ENCODE results near the gene KCNQ5. TPM values are rescaled to one million over a fixed set of nuclear protein-coding genes. Genes with fewer than 3 reads are reported as not detected.

The KCNQ5 gene
- total RNA-seq, 2 donors from 2014 or later, result 1.3 to 8.5 TPM

DNA sequence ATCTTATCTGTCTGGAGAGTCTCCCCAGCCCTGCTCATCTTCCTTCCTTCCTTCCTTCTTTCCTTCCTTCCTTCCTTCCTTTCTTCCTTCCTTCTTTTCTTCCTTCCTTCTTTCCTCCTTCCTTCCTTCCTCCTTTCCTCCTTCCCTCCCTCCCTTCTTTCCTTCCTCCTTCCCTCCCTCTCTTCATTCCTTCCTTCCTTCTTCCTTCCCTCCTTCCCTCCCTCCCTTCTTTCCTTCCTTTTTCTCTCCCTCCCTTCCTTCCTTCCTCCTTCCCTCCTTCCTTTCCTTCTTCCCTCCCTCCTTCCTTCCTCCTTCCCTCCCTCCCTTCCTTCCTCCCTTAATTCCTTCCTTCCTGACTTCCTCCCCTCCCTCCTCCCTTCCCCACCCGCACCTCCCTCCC lies 319.4 kb downstream of the KCNQ5 start:
- Mint-ChIP-seq H3K27ac (no peak overlapping the region), H3K4me1 (no peaks in the 10 kb centered on the region), H3K9me3 (no peaks in the 10 kb centered on the region), H3K4me3 (no peak overlapping the region), H3K27me3 (no peaks in the 10 kb centered on the region), H3K36me3 (ENCODE audit: low read depth) (no peaks in the 10 kb centered on the region)
- no peak for ATAC-seq (replicated peaks)

DNA sequence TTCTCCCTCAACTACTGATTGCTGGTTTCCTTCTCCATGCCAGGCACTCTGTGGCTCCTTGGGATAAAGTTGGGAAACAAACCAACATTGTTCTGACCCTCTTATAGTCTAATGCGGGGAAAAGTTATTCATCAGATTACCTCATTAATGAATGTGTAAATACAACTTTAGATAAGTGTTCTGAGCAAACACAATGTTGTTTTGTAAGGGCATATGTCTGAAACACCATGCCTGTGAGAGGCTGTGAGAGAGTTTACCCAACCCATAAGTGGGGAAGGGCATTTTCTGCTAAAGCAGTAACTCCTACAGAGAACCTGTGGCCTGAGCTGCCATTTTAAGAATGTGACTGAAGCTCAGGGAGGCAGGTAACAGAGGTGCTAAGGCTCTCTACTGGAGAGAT lies 319.9 kb downstream of the KCNQ5 start:
- H3K36me3 Mint-ChIP-seq (ENCODE audit: low read depth), result no peaks in the 10 kb centered on the region
- no peak overlapping the region for H3K4me3 Mint-ChIP-seq
- H3K4me1 Mint-ChIP-seq, result no peaks in the 10 kb centered on the region
- H3K9me3 Mint-ChIP-seq, result no peaks in the 10 kb centered on the region
- no peak overlapping the region for H3K27ac Mint-ChIP-seq
- ATAC-seq (replicated peaks), result no peak
- no peaks in the 10 kb centered on the region for H3K27me3 Mint-ChIP-seq

DNA sequence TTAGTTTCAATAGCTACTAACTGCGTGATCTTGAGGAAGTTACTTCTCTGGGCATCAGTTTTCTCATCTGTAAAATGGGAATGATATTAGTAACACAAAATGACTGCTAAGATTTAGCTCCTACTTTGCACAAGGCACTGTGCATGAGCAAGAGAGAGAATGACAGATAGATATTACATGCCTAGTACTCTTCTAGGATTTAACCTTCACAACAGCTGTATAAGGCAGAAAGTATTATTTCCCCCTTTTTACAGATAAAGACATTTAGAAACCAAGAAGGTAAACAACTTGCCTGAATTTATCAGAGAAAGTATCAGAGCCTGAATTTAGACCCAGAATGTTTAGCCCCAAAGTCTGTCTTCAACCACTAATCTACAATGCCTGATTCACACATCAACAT lies 321.8 kb downstream of the KCNQ5 start:
- H3K27ac Mint-ChIP-seq, result no peak overlapping the region
- no peak overlapping the region for H3K4me3 Mint-ChIP-seq
- no peaks in the 10 kb centered on the region for H3K27me3 Mint-ChIP-seq
- ATAC-seq (replicated peaks), result no peak
- H3K36me3 Mint-ChIP-seq (ENCODE audit: low read depth), result no peaks in the 10 kb centered on the region
- no peaks in the 10 kb centered on the region for H3K4me1 Mint-ChIP-seq
- H3K9me3 Mint-ChIP-seq, result no peaks in the 10 kb centered on the region

DNA sequence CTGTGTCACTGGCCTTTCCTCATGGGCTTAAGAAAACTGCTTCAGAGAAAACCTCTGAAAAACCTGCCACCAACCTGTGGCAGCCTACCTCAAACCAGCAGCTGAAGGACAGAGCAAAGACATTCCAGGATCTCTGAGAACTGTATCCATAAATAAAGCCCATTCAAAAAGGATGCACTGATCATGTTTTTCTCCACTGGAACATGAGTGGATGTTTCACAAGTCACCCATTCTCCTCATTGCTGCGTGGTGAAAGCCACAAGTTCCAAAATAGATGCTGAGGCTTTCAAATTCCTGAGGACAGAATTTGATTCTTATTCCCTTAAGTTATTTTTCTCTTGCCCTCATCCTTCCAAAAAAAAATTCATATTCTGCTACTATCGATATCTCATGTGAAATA lies 322.8 kb downstream of the KCNQ5 start:
- Mint-ChIP-seq H3K9me3 (no peaks in the 10 kb centered on the region), H3K4me1 (no peaks in the 10 kb centered on the region), H3K36me3 (ENCODE audit: low read depth) (no peaks in the 10 kb centered on the region), H3K27me3 (no peaks in the 10 kb centered on the region), H3K27ac (no peak overlapping the region), H3K4me3 (no peak overlapping the region)
- ATAC-seq (replicated peaks), result no peak

DNA sequence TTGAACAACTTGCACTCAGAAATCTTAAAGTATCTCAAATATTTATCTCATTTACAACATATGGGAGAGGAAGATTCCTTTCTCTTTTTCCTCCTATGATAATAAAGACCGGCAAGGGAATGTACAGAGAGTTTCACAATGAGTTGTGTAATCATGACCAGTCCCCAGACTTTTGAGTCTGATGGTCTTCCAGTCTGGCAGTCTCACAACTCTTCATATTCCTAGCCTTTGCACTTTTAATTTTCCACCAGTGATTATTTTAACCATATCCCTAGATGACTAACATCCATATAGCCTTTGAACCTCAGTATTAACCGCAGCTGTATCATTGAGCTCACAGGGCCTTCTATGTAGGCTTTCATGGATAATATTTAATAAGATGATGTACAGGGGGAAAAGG lies 324.9 kb downstream of the KCNQ5 start:
- no peaks in the 10 kb centered on the region for H3K36me3 Mint-ChIP-seq (ENCODE audit: low read depth)
- H3K4me1 Mint-ChIP-seq, result no peaks in the 10 kb centered on the region
- ATAC-seq (replicated peaks), result no peak
- H3K9me3 Mint-ChIP-seq, result no peaks in the 10 kb centered on the region
- H3K4me3 Mint-ChIP-seq, result no peak overlapping the region
- H3K27me3 Mint-ChIP-seq, result no peaks in the 10 kb centered on the region
- no peak overlapping the region for H3K27ac Mint-ChIP-seq

DNA sequence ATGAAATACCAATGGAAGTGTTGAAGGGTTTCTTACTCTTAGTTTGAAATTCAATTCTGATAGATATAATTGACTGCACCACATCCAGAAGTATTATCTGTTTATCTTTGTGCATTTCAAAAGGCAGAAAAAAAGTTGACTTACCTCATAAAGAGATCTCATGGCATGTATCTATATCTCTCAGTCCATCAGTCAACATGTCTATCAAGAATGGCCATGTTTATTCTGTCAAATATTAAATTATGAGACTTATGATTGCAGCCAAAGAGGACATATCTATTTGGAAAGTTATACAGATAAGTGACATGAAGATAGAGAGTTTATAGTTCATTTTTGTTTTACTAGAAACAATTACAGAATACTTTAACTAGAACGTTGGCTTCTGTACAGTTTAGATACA lies 325.7 kb downstream of the KCNQ5 start:
- H3K36me3 Mint-ChIP-seq (ENCODE audit: low read depth), result no peaks in the 10 kb centered on the region
- no peak for ATAC-seq (replicated peaks)
- no peak overlapping the region for H3K27ac Mint-ChIP-seq
- no peaks in the 10 kb centered on the region for H3K4me1 Mint-ChIP-seq
- no peak overlapping the region for H3K4me3 Mint-ChIP-seq
- H3K9me3 Mint-ChIP-seq, result no peaks in the 10 kb centered on the region
- no peaks in the 10 kb centered on the region for H3K27me3 Mint-ChIP-seq

DNA sequence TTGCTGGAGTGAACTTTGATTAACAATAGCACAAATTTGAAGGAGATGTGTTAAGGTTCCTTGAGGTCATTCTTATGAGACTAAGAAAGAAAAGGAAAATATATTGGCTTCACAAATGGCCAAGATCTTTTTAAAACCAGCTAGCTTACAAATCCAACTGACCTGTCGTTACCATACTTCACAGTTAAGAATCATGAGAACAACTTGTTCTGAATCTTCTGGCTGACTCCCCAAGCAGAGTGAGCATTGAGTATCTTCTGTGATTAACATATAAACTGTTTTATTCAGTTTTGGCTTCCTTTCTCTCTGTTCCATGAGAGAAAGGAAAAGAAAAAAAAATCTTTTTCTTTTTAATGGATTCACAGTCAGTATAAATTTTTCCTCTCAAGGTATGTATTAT lies 326.3 kb downstream of the KCNQ5 start:
- Mint-ChIP-seq H3K4me3 (no peak overlapping the region), H3K36me3 (ENCODE audit: low read depth) (no peaks in the 10 kb centered on the region), H3K4me1 (no peaks in the 10 kb centered on the region), H3K27me3 (no peaks in the 10 kb centered on the region), H3K9me3 (no peaks in the 10 kb centered on the region), H3K27ac (no peak overlapping the region)
- ATAC-seq (replicated peaks), result no peak

DNA sequence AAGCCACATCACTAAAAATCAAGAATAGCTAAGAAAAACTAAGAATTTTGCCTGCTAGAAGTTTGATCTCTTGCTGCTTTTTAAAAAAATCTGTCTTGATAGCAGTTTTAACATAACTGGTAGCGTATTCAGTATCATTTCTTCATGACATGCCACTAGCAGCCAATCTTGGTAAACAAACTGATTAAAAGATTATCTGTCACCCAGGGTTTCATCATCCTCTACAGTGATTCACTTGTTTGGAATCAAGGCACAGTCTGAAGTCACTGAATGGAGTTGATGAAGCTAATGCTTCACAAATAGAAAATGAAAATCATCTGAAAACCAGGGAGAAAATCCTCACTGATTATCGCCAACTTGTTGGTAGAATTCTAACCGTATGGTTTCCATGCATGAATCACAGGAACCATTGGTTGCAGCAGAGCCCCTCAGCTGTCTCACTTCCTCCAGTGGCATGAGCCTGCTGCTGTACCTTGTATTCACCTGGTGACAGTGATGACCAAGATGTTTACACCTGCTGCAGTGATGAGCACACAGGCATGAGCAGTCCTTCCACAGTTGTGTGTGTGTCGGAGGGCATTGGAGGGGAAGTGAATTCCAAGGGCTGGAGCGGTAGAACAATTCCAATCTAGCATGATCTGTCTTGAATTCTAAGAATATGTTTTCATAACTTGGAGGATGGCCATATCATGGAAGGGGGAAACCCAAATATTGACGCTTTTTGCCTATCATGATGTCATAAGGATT lies 328.4 kb downstream of the KCNQ5 start:
- H3K4me1 Mint-ChIP-seq, result no peaks in the 10 kb centered on the region
- no peaks in the 10 kb centered on the region for H3K9me3 Mint-ChIP-seq
- H3K36me3 Mint-ChIP-seq (ENCODE audit: low read depth), result no peaks in the 10 kb centered on the region
- ATAC-seq (replicated peaks), result no peak
- no peak overlapping the region for H3K4me3 Mint-ChIP-seq
- H3K27ac Mint-ChIP-seq, result no peak overlapping the region
- H3K27me3 Mint-ChIP-seq, result no peaks in the 10 kb centered on the region

DNA sequence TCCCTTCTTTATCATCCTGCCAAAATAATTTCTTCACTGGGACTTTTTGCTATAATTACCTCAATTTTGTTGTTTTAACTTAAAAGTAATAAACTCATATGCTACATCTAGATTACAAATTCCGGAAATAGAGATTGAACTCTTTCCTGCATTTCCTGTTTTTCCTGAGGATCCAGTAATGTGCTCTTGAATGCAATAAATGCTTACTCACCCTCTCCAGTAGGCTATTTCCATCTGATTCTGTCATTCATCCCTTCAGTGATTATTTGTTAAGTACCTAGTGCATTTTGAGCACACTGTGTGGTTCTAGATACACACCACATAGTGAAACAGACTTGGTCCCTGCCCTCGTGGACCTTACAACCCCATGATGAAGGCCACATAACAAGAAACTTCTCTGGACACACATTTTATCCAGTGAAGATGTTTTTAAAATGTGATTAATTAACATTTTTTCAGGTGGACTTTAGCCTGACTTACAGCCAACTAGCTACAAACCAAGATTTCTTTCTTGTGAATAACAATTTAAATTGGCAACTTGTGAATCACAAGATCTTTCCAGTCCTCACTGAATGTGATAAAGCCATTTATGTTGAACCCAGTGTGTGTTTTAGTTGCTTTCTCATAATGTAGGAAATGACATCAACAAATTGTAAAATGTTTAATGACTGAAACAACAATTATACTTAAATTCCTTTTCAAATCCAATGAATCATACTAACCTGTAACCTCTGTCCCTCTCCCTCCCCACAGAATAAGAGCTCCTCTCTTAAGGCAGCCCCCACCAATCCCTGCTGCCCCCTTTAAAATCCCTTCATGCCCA lies 331.2 kb downstream of the KCNQ5 start:
- no peak for ATAC-seq (replicated peaks)
- no peak overlapping the region for H3K4me3 Mint-ChIP-seq
- no peaks in the 10 kb centered on the region for H3K4me1 Mint-ChIP-seq
- no peaks in the 10 kb centered on the region for H3K36me3 Mint-ChIP-seq (ENCODE audit: low read depth)
- H3K9me3 Mint-ChIP-seq, result no peaks in the 10 kb centered on the region
- no peak overlapping the region for H3K27ac Mint-ChIP-seq
- H3K27me3 Mint-ChIP-seq, result no peaks in the 10 kb centered on the region

DNA sequence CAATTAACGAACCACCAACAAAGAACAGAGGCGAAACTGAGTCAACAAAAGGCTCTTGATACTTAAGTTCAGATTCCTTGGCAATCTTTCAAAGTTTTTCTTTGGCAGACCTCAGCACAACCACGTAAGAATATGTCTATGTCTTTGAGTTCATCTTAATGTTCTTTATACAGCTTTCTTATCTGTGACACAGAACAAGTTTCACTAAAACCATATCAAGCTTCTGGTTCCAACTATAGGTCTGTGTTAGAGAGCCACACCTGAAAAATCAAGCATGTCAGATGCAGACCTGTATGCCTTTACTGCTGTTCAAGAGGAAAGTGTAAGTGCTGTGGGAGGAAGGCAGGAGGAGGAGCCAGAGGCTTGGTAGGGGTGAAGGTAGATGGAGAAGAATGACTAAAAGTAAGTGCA lies 332.1 kb downstream of the KCNQ5 start:
- H3K4me1 Mint-ChIP-seq, result no peaks in the 10 kb centered on the region

DNA sequence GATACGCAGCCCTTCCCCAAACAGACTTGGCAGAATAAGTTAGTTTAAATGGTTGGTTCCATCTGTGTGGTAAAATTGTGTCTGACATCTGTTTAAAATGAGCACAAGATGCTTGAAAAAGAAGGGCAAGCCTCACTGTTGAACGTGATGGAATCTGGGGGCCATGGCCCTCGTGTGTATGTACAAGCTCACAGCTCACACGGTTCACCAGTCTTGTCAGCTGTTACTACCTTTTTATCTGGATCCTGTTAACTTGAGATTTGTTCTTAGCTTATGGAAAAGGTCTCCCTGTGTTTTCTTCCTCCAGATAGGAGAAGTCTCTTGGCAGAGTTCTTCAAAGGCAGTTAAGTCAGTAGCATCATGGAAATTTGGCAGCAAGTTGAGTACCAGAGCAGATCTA lies 332.9 kb downstream of the KCNQ5 start:
- no peaks in the 10 kb centered on the region for H3K9me3 Mint-ChIP-seq
- no peaks in the 10 kb centered on the region for H3K36me3 Mint-ChIP-seq (ENCODE audit: low read depth)
- ATAC-seq (replicated peaks), result no peak
- H3K4me3 Mint-ChIP-seq, result no peak overlapping the region
- H3K27me3 Mint-ChIP-seq, result no peaks in the 10 kb centered on the region
- H3K4me1 Mint-ChIP-seq, result no peaks in the 10 kb centered on the region
- no peak overlapping the region for H3K27ac Mint-ChIP-seq

More for the DNA sequence above, 332.1 kb downstream of the KCNQ5 start:
- no peak overlapping the region for H3K4me3 Mint-ChIP-seq
- no peaks in the 10 kb centered on the region for H3K9me3 Mint-ChIP-seq
- no peak overlapping the region for H3K27ac Mint-ChIP-seq
- ATAC-seq (replicated peaks), result no peak
- no peaks in the 10 kb centered on the region for H3K36me3 Mint-ChIP-seq (ENCODE audit: low read depth)
- H3K27me3 Mint-ChIP-seq, result no peaks in the 10 kb centered on the region

DNA sequence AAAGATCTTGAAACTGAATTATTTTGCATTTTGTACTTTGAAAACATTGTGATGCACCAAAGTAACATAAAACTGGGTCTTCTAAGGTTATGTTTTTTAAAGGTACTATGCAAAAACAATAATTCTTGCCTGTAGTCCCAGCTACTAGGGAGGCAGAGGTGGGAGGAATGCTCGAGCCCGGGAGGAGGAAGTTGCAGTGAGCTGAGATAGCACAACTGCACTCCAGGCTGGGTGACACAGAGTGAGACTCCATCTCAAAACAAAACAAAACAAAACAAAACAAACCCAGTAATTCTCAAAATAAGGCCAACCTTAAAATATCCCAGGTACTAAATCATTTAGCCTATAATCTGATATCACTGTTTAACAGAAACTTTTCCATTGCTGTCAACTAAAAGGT lies 333.8 kb downstream of the KCNQ5 start:
- Mint-ChIP-seq H3K36me3 (ENCODE audit: low read depth) (no peaks in the 10 kb centered on the region), H3K27me3 (no peaks in the 10 kb centered on the region), H3K27ac (no peak overlapping the region), H3K4me1 (no peaks in the 10 kb centered on the region), H3K4me3 (no peak overlapping the region), H3K9me3 (no peaks in the 10 kb centered on the region)
- ATAC-seq (replicated peaks), result no peak

DNA sequence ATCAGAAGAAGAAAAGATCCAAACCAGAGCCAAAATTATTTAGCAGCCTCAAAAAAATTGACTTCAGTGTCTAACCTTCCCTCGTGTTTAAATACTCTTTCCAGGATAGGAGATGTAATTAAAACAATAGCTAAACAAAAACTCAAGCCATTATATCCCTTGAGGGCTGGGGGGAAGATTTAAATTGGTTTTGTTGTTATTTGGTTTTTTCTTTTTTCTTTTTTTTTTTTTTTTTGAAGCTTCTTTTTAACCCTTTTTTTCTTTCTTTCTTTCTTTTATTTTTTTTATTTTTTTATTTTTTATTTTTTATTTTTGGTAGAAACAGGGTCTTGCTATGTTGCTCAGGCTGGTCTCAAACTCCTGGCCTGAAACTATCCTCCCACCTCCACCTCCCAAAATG lies 334.4 kb downstream of the KCNQ5 start:
- Mint-ChIP-seq H3K4me1 (no peaks in the 10 kb centered on the region), H3K27ac (no peak overlapping the region), H3K36me3 (ENCODE audit: low read depth) (no peaks in the 10 kb centered on the region), H3K4me3 (no peak overlapping the region), H3K27me3 (no peaks in the 10 kb centered on the region), H3K9me3 (no peaks in the 10 kb centered on the region)
- no peak for ATAC-seq (replicated peaks)

DNA sequence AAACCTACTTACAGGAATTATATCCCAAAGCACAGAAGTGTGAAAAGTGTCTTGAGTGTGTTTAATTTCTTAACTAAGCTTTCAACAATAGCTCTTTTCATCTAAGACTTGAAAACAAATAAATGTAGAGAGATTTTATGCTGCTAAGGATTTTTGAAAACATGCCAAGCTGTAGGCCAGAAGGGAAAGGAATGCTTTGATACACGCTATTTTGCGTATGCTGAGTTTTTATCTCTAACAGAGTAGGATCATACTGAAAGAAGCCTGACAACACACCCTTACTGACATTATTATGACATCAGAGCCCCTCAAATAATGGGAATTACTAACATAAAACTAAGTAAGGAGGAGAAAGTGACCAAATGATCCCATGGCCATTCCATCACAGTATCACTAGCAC lies 338.0 kb downstream of the KCNQ5 start:
- no peak overlapping the region for H3K4me3 Mint-ChIP-seq
- no peak for ATAC-seq (replicated peaks)
- H3K9me3 Mint-ChIP-seq, result no peaks in the 10 kb centered on the region
- no peaks in the 10 kb centered on the region for H3K27me3 Mint-ChIP-seq
- H3K27ac Mint-ChIP-seq, result no peak overlapping the region
- no peaks in the 10 kb centered on the region for H3K4me1 Mint-ChIP-seq
- no peaks in the 10 kb centered on the region for H3K36me3 Mint-ChIP-seq (ENCODE audit: low read depth)

DNA sequence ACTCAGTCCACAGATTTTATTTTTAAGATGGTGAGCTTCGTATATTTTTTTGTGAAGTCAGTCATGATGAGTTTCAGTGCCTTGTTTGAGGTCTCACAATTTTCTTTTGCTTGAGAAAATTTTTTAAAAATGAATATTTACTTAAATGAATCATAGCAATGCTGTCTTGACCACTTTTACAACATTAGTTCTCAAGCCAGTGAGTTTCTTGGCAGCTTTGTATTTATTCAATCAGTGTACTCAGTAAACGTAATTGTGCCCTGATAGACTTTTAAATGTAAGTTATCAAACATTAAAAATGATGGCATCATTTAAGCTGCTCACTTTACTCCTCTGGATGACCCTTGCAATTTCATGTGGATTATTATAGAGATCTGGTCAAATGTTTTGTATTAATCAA lies 342.1 kb downstream of the KCNQ5 start:
- Mint-ChIP-seq H3K27ac (no peak overlapping the region), H3K4me1 (no peaks in the 10 kb centered on the region), H3K36me3 (ENCODE audit: low read depth) (no peaks in the 10 kb centered on the region), H3K9me3 (no peaks in the 10 kb centered on the region), H3K4me3 (no peak overlapping the region), H3K27me3 (no peaks in the 10 kb centered on the region)
- no peak for ATAC-seq (replicated peaks)

All from activated T-helper 17 cell treated with anti-CD3 and anti-CD28 coated beads, Interleukin-2, amount 50 U/mL, for 72 hours (primary cell).